MM.1S (cell line): ENCODE results near the gene KRT38.

Experiments used
- CTCF ChIP-seq: fragments of 300-600 bp; sonication (generic); IDR thresholded peaks from 2 replicates; pipeline ENCODE4 v1.5.1; 2016; ENCODE audit warnings: antibody characterized with exemption, low read length, mixed read lengths
- EZH2 ChIP-seq: fragments of 300-600 bp; sonication (generic); optimal IDR thresholded peaks from 2 replicates; pipeline ENCODE3; 2017; ENCODE audit warnings: low read depth, mild to moderate bottlenecking, antibody characterized with exemption, low read length, mixed read lengths

- TF ChIP-seq CTCF (no peak), EZH2 (no peak)
Observed at GRCh38 chr17:41446806-41447205, 6.0 kb upstream of the KRT38 start.
